Measurements from ENCODE around the gene HPSE2.

HPSE2 gene

GRCh38 chr10:98407744-98408241, 827.9 kb downstream of the HPSE2 start:
- FAIRE-seq (no peak), DNase-seq (ENCODE audit: insufficient read length, low spot score) (no peak)
- TF ChIP-seq TAF1 (IDR thresholded peaks at IDR 0.05; ENCODE audit: low read depth, low read length), result no peak
- TF ChIP-seq PAX5 (IDR thresholded peaks at IDR 0.05; ENCODE audit: insufficient read depth, low read length, severe bottlenecking), result no peak
- no peak for TF ChIP-seq POLR2A (IDR thresholded peaks at IDR 0.05; ENCODE audit: low read depth, low read length)
- no peak for TF ChIP-seq POLR2AphosphoS5 (IDR thresholded peaks at IDR 0.05; ENCODE audit: low read depth, low read length)
- TF ChIP-seq SPI1 (IDR thresholded peaks at IDR 0.05; ENCODE audit: low read depth, low read length), result no peak
- no peak for TF ChIP-seq POU2F2 (IDR thresholded peaks at IDR 0.05; ENCODE audit: low read depth, low read length)

Data from GM12891 (cell line).